HUES64 (cell line): ENCODE measurements around the gene KIF17.

Source experiments
- H3K27ac ChIP-seq: 2 replicates; pipeline ENCODE4 v1.7.0; 2013; ENCODE audit warnings: low read depth, low read length, inconsistent platforms
- H3K27me3 ChIP-seq: 2 replicates; pipeline ENCODE4 v1.6.1; 2013; ENCODE audit warnings: mild to moderate bottlenecking, low read length; ENCODE audit not compliant: insufficient read depth
- H3K36me3 ChIP-seq: 2 replicates; pipeline ENCODE4 v1.6.1; 2013; ENCODE audit warnings: mild to moderate bottlenecking, low read length; ENCODE audit not compliant: insufficient read depth
- H3K4me1 ChIP-seq: 2 replicates; pipeline ENCODE4 v1.6.1; 2013; ENCODE audit warnings: mild to moderate bottlenecking, low read length, moderate library complexity; ENCODE audit not compliant: insufficient read depth
- H3K4me3 ChIP-seq: 2 replicates; pipeline ENCODE4 v1.5.1; 2013; ENCODE audit warnings: mild to moderate bottlenecking, low read length, moderate library complexity
- H3K9ac ChIP-seq: 2 replicates; pipeline ENCODE4 v1.6.1; 2013; ENCODE audit warnings: mild to moderate bottlenecking, low read depth, low read length
- H3K9me3 ChIP-seq: 2 replicates; pipeline ENCODE4 v1.6.1; 2013; ENCODE audit warnings: low read depth, low read length; ENCODE audit not compliant: insufficient read depth
- WGBS: fragments of 150-250, 120-280 bp; methylation state at CpG from one replicate; pipeline ENCODE4 v1.1.7; 2013; ENCODE audit warnings: missing lambda C conversion rate; 5-methylcytosine and 5-hydroxymethylcytosine counted together

The KIF17 gene

DNA sequence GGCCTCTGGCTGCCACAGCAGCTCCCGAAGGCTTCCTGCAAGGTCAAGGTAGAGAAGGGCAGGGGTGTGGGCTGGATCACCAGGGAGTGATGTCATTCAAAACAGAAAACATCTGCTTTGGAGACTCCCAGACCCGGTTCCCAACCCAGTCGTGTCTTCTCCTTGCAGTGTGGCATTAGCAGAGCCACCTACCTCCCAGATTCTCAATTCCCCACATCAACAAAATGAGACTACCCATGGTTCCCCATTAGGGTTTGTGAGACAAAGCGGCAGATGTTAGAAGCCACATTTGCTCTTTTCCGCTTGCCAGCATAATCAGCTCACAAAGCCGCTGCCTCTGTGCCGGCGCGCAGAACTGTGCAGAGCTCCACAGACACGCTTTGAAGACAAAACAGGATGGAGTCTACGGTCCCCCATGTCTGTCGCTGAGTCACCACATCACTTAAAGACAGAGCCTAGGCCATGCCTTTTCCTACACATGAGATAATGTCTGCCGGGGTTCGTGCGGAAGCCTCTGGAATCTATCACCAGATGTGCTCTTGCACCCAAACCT is 12.5 kb downstream of the KIF17 start:
- no peaks in the 10 kb centered on the region for H3K4me1 ChIP-seq
- no peak overlapping the region for H3K27ac ChIP-seq
- H3K9me3 ChIP-seq, result no peaks in the 10 kb centered on the region
- no peak overlapping the region for H3K4me3 ChIP-seq
- no peak overlapping the region for H3K9ac ChIP-seq
- H3K36me3 ChIP-seq, result peaks cover 22% of the 10 kb centered on the region; the same call in 1 of the 2 replicates
- 95% methylated on average over 15 of the region's 15 CpGs for WGBS
- no peaks in the 10 kb centered on the region for H3K27me3 ChIP-seq

DNA sequence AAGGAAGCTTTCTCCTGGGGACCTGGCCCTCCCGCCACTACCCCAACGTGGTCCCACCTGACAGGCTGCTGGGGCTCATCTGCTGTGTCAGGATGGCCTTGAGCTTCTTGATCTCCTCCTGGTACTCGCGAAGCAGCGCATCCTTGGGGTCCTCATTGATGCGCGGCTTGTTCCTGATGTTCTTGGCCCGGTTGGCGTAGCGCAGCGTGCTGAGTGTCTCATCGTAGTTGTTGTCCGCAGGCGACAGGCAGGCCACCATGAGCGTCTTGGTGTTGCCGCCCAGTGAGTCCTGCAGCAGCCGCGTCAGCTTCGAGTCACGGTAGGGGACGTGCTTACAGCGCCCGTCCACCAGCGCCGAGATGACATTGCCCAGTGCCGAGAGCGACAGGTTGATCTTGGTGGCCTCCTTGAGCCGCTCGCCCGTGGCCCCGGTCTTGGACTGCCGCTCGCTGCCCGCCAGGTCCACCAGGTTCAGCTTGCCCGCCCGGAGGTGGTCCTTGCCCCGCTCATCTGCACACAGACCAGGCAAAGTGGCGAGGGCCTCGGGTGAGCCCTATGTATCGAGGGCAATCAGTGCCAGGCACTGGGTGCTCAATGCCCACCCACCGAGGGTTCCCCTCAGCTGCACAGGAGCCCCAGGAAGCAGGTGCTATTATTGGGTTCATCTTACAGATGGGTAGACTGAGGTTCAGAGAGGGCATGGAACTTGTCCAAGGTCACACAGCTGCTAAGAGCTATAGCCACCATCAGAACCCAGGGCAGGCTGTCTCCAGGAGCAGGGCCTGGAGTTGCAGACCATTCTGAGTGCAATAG is 13.2 kb downstream of the KIF17 start:
- peaks cover 16% of the 10 kb centered on the region; the same call in 1 of the 2 replicates for H3K36me3 ChIP-seq
- no peaks in the 10 kb centered on the region for H3K27me3 ChIP-seq
- no peak overlapping the region for H3K9ac ChIP-seq
- no peak overlapping the region for H3K4me3 ChIP-seq
- H3K4me1 ChIP-seq, result no peaks in the 10 kb centered on the region
- no peak overlapping the region for H3K27ac ChIP-seq
- 95% methylated on average over 41 of the region's 41 CpGs for WGBS
- no peaks in the 10 kb centered on the region for H3K9me3 ChIP-seq

DNA sequence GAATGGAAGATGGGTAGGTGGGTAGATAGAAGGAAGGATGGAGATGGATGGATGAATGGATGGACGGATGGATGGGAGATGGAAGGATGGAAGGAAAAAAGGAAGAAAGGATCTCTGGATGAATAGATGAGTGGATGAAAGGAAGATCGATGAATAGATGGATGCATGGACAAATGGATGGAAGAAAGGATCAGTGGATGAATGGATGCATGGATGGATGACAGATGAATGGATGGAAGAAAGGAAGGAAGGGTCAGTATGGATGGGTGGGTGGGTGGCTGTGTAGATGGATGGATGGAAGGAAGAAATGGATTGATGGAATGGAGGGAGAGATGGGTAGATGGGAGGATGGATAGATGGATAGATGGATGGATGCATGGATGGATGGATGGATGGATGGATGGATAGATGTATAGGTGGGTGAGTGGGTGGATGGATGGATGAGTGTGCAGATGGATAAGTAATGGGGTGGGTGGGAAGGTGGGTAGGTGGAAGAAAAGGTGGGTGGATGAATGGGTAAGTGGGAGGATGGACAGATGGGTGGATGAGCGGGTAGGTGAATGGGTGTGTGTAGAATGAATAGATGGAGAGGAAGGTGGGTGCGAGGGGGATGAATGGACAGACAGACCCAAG is 14.6 kb downstream of the KIF17 start:
- 84% methylated on average over 4 of the region's 4 CpGs for WGBS
- H3K27me3 ChIP-seq, result no peaks in the 10 kb centered on the region
- H3K4me1 ChIP-seq, result no peaks in the 10 kb centered on the region
- no peak overlapping the region for H3K9ac ChIP-seq
- H3K36me3 ChIP-seq, result peaks cover 9% of the 10 kb centered on the region; the same call in 1 of the 2 replicates
- H3K4me3 ChIP-seq, result no peak overlapping the region
- H3K27ac ChIP-seq, result no peak overlapping the region
- H3K9me3 ChIP-seq, result no peaks in the 10 kb centered on the region

DNA sequence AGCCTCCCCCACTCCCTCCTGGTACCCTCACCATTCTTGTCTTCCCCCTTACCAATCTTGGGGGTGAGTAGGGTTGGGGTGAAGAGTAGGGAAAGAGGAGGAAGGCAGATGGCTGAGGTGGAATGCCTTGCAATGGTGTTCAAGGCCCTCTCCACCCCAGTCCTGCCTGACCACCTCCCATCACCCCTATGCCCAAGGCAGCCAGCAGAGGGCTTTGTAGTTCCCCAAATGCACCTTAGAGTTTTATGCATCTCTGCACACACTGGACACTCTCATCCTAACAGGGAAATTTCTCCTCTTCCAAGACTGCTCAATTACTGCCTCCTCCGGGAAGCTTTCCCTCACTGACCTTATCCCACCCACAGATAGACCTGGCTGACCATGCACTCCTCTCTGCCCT is 15.4 kb downstream of the KIF17 start:
- H3K4me3 ChIP-seq, result no peak overlapping the region
- H3K9me3 ChIP-seq, result no peaks in the 10 kb centered on the region
- WGBS, result 92% methylated on average over 1 of the region's 1 CpG
- H3K36me3 ChIP-seq, result peaks cover 4% of the 10 kb centered on the region; the same call in 1 of the 2 replicates
- H3K27me3 ChIP-seq, result no peaks in the 10 kb centered on the region
- H3K4me1 ChIP-seq, result 0 out of 2 replicates have a peak, but pooled peaks cover under 1% of the 10 kb centered on the region
- H3K27ac ChIP-seq, result no peak overlapping the region
- H3K9ac ChIP-seq, result no peak overlapping the region

DNA sequence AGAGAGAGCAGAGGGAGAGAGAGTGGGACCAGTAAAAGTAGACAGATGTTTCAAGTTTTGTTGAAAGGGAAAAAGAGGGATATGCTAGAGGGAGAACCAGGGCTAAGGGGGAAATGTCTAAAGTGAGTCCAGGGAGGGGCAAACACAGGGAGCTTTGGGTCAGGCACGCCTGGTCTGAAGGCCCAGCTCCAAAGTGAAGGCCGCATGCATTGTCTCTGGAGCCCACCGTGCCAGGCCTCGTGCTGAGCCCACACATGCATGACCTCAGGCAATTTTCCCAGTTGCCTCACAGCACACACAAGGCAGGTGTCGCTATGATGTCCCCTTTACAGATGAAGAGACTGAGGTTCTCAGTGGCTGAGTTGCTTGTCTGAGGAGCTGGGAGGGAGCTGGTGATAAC is 16.0 kb downstream of the KIF17 start:
- Histone ChIP-seq H3K9ac (no peak overlapping the region), H3K9me3 (no peaks in the 10 kb centered on the region), H3K4me1 (0 out of 2 replicates have a peak, but pooled peaks cover 3% of the 10 kb centered on the region), H3K36me3 (no peaks in the 10 kb centered on the region; the same call in 1 of the 2 replicates), H3K4me3 (no peak overlapping the region), H3K27ac (no peak overlapping the region), H3K27me3 (no peaks in the 10 kb centered on the region)
- 90% methylated on average over 5 of the region's 5 CpGs for WGBS

DNA sequence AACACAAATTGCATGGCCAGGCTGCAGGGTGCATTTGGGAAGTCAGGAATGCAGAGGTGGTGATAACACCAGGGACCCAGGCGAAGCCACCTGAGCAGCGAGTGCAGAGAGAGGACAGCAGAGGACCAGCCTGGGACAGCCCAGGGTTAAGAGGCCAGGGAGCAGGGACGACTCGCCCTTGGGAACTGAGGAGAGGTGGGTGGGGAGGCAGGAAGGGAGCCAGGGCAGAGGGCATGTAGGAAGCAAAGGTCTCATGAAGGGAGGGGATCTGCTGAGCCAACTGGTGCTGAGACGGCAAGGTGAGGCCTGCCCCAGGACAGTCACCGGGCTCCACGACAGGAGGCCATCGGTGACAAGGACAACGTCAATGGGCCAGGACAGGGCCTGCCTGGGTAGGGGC is 16.4 kb downstream of the KIF17 start:
- 94% methylated on average over 9 of the region's 9 CpGs for WGBS
- H3K27me3 ChIP-seq, result no peaks in the 10 kb centered on the region
- 0 out of 2 replicates have a peak, but pooled peaks cover 3% of the 10 kb centered on the region for H3K4me1 ChIP-seq
- no peak overlapping the region for H3K4me3 ChIP-seq
- H3K9ac ChIP-seq, result no peak overlapping the region
- H3K36me3 ChIP-seq, result no peaks in the 10 kb centered on the region
- H3K27ac ChIP-seq, result no peak overlapping the region
- H3K9me3 ChIP-seq, result no peaks in the 10 kb centered on the region

DNA sequence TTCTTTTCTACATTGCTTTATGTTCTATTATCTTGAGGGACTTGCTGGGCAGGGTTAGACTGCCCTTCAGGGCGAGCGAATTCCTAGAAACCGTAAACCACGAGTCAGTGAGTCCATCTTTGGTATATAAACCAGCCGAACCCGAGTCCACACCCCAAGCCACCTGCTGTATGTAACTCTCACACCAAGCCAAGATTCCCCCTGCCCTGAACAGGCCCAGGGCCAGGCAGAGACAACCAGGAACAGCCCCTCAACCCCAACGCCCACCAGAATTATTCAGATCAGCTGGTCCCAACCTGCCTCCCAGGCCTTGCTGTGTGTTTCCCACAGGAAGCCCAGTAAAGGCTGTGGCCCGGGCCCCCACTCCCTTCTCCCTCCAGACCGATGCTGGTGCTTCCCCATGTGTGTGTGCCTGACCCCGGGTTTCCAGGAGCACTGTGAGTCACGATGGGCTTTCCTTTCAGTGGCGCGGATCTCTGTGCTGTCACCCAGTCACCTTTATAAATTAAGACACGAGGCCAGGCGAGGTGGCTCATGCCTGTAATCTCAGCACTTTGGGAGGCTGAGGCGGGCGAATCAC is 17.1 kb downstream of the KIF17 start:
- Histone ChIP-seq H3K4me1 (0 out of 2 replicates have a peak, but pooled peaks cover 3% of the 10 kb centered on the region), H3K27me3 (no peaks in the 10 kb centered on the region), H3K27ac (no peak overlapping the region), H3K4me3 (no peak overlapping the region), H3K9me3 (no peaks in the 10 kb centered on the region), H3K9ac (no peak overlapping the region), H3K36me3 (no peaks in the 10 kb centered on the region)
- 93% methylated on average over 17 of the region's 17 CpGs for WGBS

DNA sequence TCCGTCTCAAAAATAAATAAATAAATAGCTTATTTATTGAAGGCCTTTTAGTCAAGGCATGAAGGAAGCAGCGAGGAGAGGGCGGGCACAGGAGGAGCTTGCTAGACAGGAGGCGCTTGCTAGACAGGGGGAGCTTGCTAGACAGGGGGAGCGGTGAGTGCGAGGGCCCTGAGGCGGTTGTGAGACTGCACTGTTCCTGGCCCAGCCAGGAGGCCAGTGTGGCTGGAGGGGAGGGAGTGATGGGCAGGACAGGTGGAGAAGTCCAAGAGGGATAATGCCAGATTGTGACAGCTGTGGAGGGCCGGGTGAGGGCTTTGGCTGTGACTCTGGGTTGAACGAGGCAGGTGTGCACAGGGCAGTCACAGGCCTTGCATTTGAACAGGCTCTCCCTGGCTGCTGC is 18.2 kb downstream of the KIF17 start:
- Histone ChIP-seq H3K4me1 (0 out of 2 replicates have a peak, but pooled peaks cover 3% of the 10 kb centered on the region), H3K4me3 (no peak overlapping the region), H3K27ac (no peak overlapping the region), H3K36me3 (no peaks in the 10 kb centered on the region), H3K9me3 (no peaks in the 10 kb centered on the region), H3K27me3 (no peaks in the 10 kb centered on the region), H3K9ac (no peak overlapping the region)
- 89% methylated on average over 8 of the region's 9 CpGs for WGBS

DNA sequence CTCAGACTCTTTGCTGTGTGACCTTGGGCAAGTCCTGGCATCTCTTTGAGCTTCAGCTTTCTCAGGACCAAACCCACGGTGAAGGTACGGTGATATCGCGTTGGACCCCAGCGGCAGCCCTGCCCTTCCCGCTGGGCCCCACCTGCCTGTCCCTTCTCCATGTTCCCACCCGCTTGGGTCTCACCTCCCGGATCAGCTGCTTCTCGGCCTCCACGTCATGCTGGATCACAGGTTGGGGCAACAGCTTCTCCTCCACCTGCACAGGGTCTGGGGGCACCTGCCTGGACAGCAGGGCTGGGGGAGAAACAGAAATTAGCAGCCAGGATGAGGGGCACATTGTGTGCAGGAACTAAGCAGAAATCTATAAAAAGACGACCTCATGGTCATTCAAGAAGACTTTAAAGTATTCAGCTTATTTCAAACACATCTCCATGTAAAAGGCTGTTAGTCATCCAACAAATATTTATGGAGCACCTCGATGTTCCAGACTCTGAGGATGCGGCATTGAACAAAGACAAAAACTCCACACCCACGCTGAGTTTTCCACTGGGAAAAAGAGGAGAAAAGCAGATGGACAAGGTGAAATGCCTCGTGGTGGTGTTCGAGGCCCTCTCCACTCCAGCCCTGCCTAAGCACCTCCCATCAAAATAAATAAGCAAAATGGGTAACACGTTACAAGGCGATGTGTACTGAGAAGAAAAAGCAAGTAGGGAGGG is 19.5 kb downstream of the KIF17 start:
- Histone ChIP-seq H3K4me1 (0 out of 2 replicates have a peak, but pooled peaks cover 3% of the 10 kb centered on the region), H3K9ac (0 out of 2 replicates have a peak overlapping the region, but pooled peaks have one; percentile 19), H3K4me3 (no peak overlapping the region), H3K27me3 (no peaks in the 10 kb centered on the region), H3K9me3 (no peaks in the 10 kb centered on the region), H3K27ac (no peak overlapping the region), H3K36me3 (no peaks in the 10 kb centered on the region)
- 87% methylated on average over 15 of the region's 18 CpGs for WGBS

DNA sequence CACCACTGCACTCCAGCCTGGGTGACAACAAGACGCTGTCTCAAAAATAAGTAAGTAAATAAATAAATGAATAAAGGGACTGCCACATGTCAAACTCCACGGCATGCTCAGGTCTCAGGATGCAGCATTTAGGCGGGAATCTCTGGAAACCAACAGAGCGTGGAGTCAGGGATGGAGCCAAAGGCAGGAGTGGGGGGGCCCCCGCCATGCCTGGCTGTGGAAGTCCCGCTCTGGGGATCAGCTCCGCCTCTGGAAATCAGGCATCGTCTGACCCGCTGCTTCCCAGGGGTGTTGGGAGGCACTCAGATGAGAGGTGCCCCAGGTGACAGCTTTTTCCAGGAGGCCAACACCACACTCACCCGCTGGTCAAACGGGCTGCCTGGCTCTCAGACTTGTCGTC is 20.2 kb downstream of the KIF17 start:
- H3K9ac ChIP-seq, result no peak overlapping the region
- H3K4me1 ChIP-seq, result 0 out of 2 replicates have a peak, but pooled peaks cover 3% of the 10 kb centered on the region
- 89% methylated on average over 12 of the region's 12 CpGs for WGBS
- H3K27ac ChIP-seq, result no peak overlapping the region
- H3K4me3 ChIP-seq, result peak overlapping the region; percentile 64; the same call in 1 of the 2 replicates
- H3K9me3 ChIP-seq, result no peaks in the 10 kb centered on the region
- no peaks in the 10 kb centered on the region for H3K27me3 ChIP-seq
- H3K36me3 ChIP-seq, result no peaks in the 10 kb centered on the region
